Parathyroid adenoma (tissue), 2 donors: ENCODE measurements around the gene CXCL1.
"Not testable (repeated sequence)": the region's sequence is repeated elsewhere in the genome, so short reads cannot be mapped to it uniquely, and the experiment has no call there.

Experiments used
- H2AFZ ChIP-seq: fragments of 300-600 bp; sonication (generic); one replicate; pipeline ENCODE4 v1.7.0; 2017; ENCODE audit warnings: antibody characterized with exemption, mild to moderate bottlenecking
- H3K27ac ChIP-seq: fragments of 300-600 bp; sonication (generic); one replicate; pipeline ENCODE4 v1.7.0; 2017
- H3K27me3 ChIP-seq: fragments of 300-600 bp; sonication (generic); one replicate; pipeline ENCODE4 v1.7.0; 2017; ENCODE audit warnings: low read length; ENCODE audit not compliant: control insufficient read depth, insufficient read depth
- H3K36me3 ChIP-seq: fragments of 300-600 bp; sonication (generic); one replicate; pipeline ENCODE4 v1.7.0; 2017; ENCODE audit warnings: low read length; ENCODE audit not compliant: control insufficient read depth, insufficient read depth
- H3K4me1 ChIP-seq: fragments of 300-600 bp; sonication (generic); one replicate; pipeline ENCODE4 v1.7.0; 2017; ENCODE audit warnings: control low read depth
- H3K4me2 ChIP-seq: fragments of 300-600 bp; sonication (generic); one replicate; pipeline ENCODE4 v1.7.0; 2017; ENCODE audit warnings: low read length
- H3K4me3 ChIP-seq: fragments of 300-600 bp; sonication (generic); one replicate; pipeline ENCODE4 v1.7.0; 2017; ENCODE audit warnings: low read depth, low read length
- H3K79me2 ChIP-seq: fragments of 300-600 bp; sonication (generic); one replicate; pipeline ENCODE4 v1.7.0; 2017; ENCODE audit warnings: control low read depth
- H3K9ac ChIP-seq: fragments of 300-600 bp; sonication (generic); one replicate; pipeline ENCODE4 v1.7.0; 2017; ENCODE audit warnings: mild to moderate bottlenecking
- H3K9me3 ChIP-seq: fragments of 300-600 bp; sonication (generic); one replicate; pipeline ENCODE4 v1.7.0; 2017; ENCODE audit warnings: low read length; ENCODE audit not compliant: control insufficient read depth
- CTCF ChIP-seq: fragments of 300-600 bp; sonication (generic); IDR thresholded peaks from one replicate; pipeline ENCODE4 v1.7.0; 2017; ENCODE audit warnings: antibody characterized with exemption, mild to moderate bottlenecking
- donor health status: primary hyperparathyroidism.

The CXCL1 gene

GRCh38 chr4:73896416-73896815 is 27.2 kb downstream of the CXCL1 start:
- no peaks in the 10 kb centered on the region for H3K27me3 ChIP-seq
- H3K9me3 ChIP-seq: no peaks in the 10 kb centered on the region
- no peak overlapping the region for H2AFZ ChIP-seq
- no peaks in the 10 kb centered on the region for H3K79me2 ChIP-seq
- no peak overlapping the region for H3K27ac ChIP-seq
- H3K4me1 ChIP-seq: no peaks in the 10 kb centered on the region
- H3K9ac ChIP-seq: no peak overlapping the region
- no peak overlapping the region for H3K4me2 ChIP-seq
- no peak overlapping the region for H3K4me3 ChIP-seq
- TF ChIP-seq CTCF: no peak
- H3K36me3 ChIP-seq: no peaks in the 10 kb centered on the region

GRCh38 chr4:73897380-73898136 is 28.4 kb downstream of the CXCL1 start:
- Histone ChIP-seq H3K4me3 (no peak overlapping the region), H3K27ac (no peak overlapping the region), H3K79me2 (no peaks in the 10 kb centered on the region), H3K36me3 (no peaks in the 10 kb centered on the region), H3K9me3 (no peaks in the 10 kb centered on the region), H3K4me1 (no peaks in the 10 kb centered on the region), H3K27me3 (no peaks in the 10 kb centered on the region), H3K4me2 (no peak overlapping the region), H2AFZ (no peak overlapping the region), H3K9ac (no peak overlapping the region)
- TF ChIP-seq CTCF: no peak

GRCh38 chr4:73899338-73899737 is 30.1 kb downstream of the CXCL1 start:
- H2AFZ ChIP-seq, H3K4me1 ChIP-seq, H3K9ac ChIP-seq, H3K36me3 ChIP-seq, H3K27me3 ChIP-seq, H3K9me3 ChIP-seq, H3K4me2 ChIP-seq, H3K79me2 ChIP-seq, H3K4me3 ChIP-seq, H3K27ac ChIP-seq: not testable (repeated sequence)

GRCh38 chr4:73901031-73901430 is 31.8 kb downstream of the CXCL1 start:
- H3K4me1 ChIP-seq: no peaks in the 10 kb centered on the region
- H3K4me2 ChIP-seq: no peak overlapping the region
- no peak overlapping the region for H3K9ac ChIP-seq
- H3K4me3 ChIP-seq: no peak overlapping the region
- TF ChIP-seq CTCF: no peak
- no peak overlapping the region for H3K27ac ChIP-seq
- no peak overlapping the region for H2AFZ ChIP-seq
- no peaks in the 10 kb centered on the region for H3K9me3 ChIP-seq
- no peaks in the 10 kb centered on the region for H3K27me3 ChIP-seq
- no peaks in the 10 kb centered on the region for H3K79me2 ChIP-seq
- H3K36me3 ChIP-seq: no peaks in the 10 kb centered on the region

- no peak overlapping the region for H3K4me2 ChIP-seq
- no peaks in the 10 kb centered on the region for H3K79me2 ChIP-seq
- H3K4me3 ChIP-seq: no peak overlapping the region
- H3K27me3 ChIP-seq: no peaks in the 10 kb centered on the region
- H3K9me3 ChIP-seq: no peaks in the 10 kb centered on the region
- H3K36me3 ChIP-seq: no peaks in the 10 kb centered on the region
- H3K9ac ChIP-seq: no peak overlapping the region
- no peak overlapping the region for H2AFZ ChIP-seq
- no peaks in the 10 kb centered on the region for H3K4me1 ChIP-seq
- TF ChIP-seq CTCF: no peak
- no peak overlapping the region for H3K27ac ChIP-seq
These were observed 32.9 kb downstream of the CXCL1 start for GRCh38 chr4:73902038-73902637.
